Left lung (tissue), 10 donors: ENCODE data around the gene SKAP2. TPM values are rescaled to one million over a fixed set of nuclear protein-coding genes. Genes with fewer than 3 reads are reported as not detected.

Experiments
- ATAC-seq: fragments of 200-7000 bp; cut with Tn5 transposase; one replicate; pipeline ENCODE4 v1.9.1; 2020; ENCODE audit warnings: moderate library complexity
- DNase-seq, 4 donors: peaks; one replicate each; pipeline ENCODE4 v3.0.0-alpha.2; 2013 to 2020
- H3K27ac ChIP-seq, 2 donors: fragments of 200-600 bp; sonication (generic) in 1 of 2; one replicate each; pipeline versions ENCODE4 v1.5.0 to v1.8.0; 2020 to 2021
- H3K27me3 ChIP-seq, 2 donors: fragments of 200-600 bp; sonication (generic) in 1 of 2; one replicate each; pipeline versions ENCODE4 v1.5.0 to v1.8.0; 2020 to 2021
- H3K36me3 ChIP-seq, 2 donors: fragments of 200-600 bp; sonication (generic) in 1 of 2; one replicate each; pipeline versions ENCODE4 v1.5.0 to v1.8.0; 2020 to 2021
- H3K4me1 ChIP-seq, 2 donors: fragments of 200-600 bp; one replicate each; pipeline ENCODE4 v1.8.0; 2021
- H3K4me3 ChIP-seq, 2 donors: fragments of 200-600 bp; sonication (generic) in 1 of 2; one replicate each; pipeline versions ENCODE4 v1.5.0 to v1.8.0; 2020 to 2021; ENCODE audit warnings: mild to moderate bottlenecking in 1 of 2
- H3K9me3 ChIP-seq, 2 donors: fragments of 200-600 bp; sonication (generic) in 1 of 2; one replicate each; pipeline versions ENCODE4 v1.5.0 to v1.8.0; 2020 to 2021
- intact Hi-C, 2 donors: fragments of 100-400 bp; cut with DNase I; formaldehyde crosslinking; loops; one replicate each; pipeline versions ENCODE4 v1.11.2 to v1.14.2; 2022
- polyA plus RNA-seq, 6 donors: library from polyadenylated mRNA; unstranded; fragments of 120-200 nt; gene quantifications; one replicate each; pipeline ENCODE4 v1.2.1, GENCODE V29; 2013; ENCODE audit not compliant: insufficient read length in 6 of 6
- total RNA-seq, 2 donors: library from RNA; stranded (reverse); fragmentation: NEBNext Ultra II Directional; extraction: Animal tissue kit (Norgen Biotek cat#: 25700); gene quantifications; one replicate each; pipeline ENCODE4 v1.2.1, GENCODE V29; 2021
- TF ChIP-seq, protein P1 (sequence below), 2 donors: fragments of 200-600 bp; sonication (generic) in 1 of 2; IDR thresholded peaks; one replicate each; pipeline versions ENCODE4 v1.5.0 to v1.8.0; 2021; ENCODE audit warnings: antibody characterized with exemption in 2 of 2
- donor health status: DM: no; HTN: yes; CAD: no.
- donor health status: DM: no; HTN: no; CAD: no.

SKAP2 gene
- total and polyA plus RNA-seq, 8 donors, result 43.5 to 61.0 (median 47.2) TPM

DNA sequence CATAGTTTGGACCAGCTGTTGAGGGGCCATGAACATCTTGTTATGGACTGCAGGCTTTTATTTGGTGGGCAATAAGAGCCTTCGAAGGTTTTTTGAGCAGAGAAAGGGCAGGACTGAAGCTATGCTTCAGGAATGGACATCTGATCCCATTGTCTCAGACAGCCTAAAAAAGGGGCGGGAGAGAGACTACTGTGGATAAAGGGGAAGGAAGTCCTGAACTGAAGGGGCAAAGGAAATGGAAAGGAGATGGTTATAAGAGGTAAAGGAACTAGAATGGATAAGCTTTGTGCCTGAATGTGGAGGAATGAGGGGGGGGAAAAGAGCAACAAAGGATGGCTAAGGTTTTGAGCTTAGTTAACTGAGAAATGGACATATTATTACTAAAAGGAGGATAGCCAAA lies 172.5 kb downstream of the SKAP2 start:
- ATAC-seq, result no peak
- Histone ChIP-seq H3K36me3 (no peaks in the 10 kb centered on the region), H3K27me3 (no peaks in the 10 kb centered on the region), H3K4me1 (peaks cover 0 to 20% of the 10 kb centered on the region in 2 donors), H3K27ac (no peak overlapping the region), H3K4me3 (no peak overlapping the region), H3K9me3 (no peaks in the 10 kb centered on the region)
- intact Hi-C loops, result no loop called here
- DNase-seq, result no peak
- TF ChIP-seq, protein P1, sequence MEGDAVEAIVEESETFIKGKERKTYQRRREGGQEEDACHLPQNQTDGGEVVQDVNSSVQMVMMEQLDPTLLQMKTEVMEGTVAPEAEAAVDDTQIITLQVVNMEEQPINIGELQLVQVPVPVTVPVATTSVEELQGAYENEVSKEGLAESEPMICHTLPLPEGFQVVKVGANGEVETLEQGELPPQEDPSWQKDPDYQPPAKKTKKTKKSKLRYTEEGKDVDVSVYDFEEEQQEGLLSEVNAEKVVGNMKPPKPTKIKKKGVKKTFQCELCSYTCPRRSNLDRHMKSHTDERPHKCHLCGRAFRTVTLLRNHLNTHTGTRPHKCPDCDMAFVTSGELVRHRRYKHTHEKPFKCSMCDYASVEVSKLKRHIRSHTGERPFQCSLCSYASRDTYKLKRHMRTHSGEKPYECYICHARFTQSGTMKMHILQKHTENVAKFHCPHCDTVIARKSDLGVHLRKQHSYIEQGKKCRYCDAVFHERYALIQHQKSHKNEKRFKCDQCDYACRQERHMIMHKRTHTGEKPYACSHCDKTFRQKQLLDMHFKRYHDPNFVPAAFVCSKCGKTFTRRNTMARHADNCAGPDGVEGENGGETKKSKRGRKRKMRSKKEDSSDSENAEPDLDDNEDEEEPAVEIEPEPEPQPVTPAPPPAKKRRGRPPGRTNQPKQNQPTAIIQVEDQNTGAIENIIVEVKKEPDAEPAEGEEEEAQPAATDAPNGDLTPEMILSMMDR (IDR thresholded peaks at IDR 0.05), result no peak

- ATAC-seq (no peak), DNase-seq (no peak)
- Histone ChIP-seq H3K4me1 (peaks cover 0 to 20% of the 10 kb centered on the region in 2 donors), H3K4me3 (no peak overlapping the region), H3K36me3 (no peaks in the 10 kb centered on the region), H3K9me3 (no peaks in the 10 kb centered on the region), H3K27ac (no peak overlapping the region), H3K27me3 (no peaks in the 10 kb centered on the region)
- intact Hi-C loops, result no loop called here
- TF ChIP-seq, protein P1 (IDR thresholded peaks at IDR 0.05), result no peak
Observed at GRCh38 chr7:26691406-26691805, 173.0 kb downstream of the SKAP2 start.

GRCh38 chr7:26690135-26690805 lies 174.1 kb downstream of the SKAP2 start:
- no peaks in the 10 kb centered on the region for H3K9me3 ChIP-seq
- DNase-seq, result no peak
- no peak overlapping the region for H3K27ac ChIP-seq

GRCh38 chr7:26688936-26689506 lies 175.4 kb downstream of the SKAP2 start:
- H3K27ac ChIP-seq, result peak overlapping the region in 1 of 2 donors; percentile 30
- no peak overlapping the region for H3K4me3 ChIP-seq
- peaks cover 5 to 37% of the 10 kb centered on the region in 2 donors for H3K4me1 ChIP-seq
- intact Hi-C loops, result no loop called here
- no peaks in the 10 kb centered on the region for H3K9me3 ChIP-seq
- peaks cover 0 to 4% of the 10 kb centered on the region in 2 donors for H3K36me3 ChIP-seq
- TF ChIP-seq, protein P1 (IDR thresholded peaks at IDR 0.05), result no peak
- DNase-seq (no peak), ATAC-seq (peak; percentile 22)
- H3K27me3 ChIP-seq, result no peaks in the 10 kb centered on the region

More at GRCh38 chr7:26690135-26690805, 174.1 kb downstream of the SKAP2 start:
- no peak for ATAC-seq
- intact Hi-C loops, result no loop called here
- no peaks in the 10 kb centered on the region for H3K27me3 ChIP-seq
- TF ChIP-seq, protein P1 (IDR thresholded peaks at IDR 0.05), result no peak
- no peak overlapping the region for H3K4me3 ChIP-seq
- no peaks in the 10 kb centered on the region for H3K36me3 ChIP-seq
- peaks cover 0 to 30% of the 10 kb centered on the region in 2 donors for H3K4me1 ChIP-seq

GRCh38 chr7:26688388-26688787 lies 176.0 kb downstream of the SKAP2 start:
- TF ChIP-seq, protein P1 (IDR thresholded peaks at IDR 0.05), result no peak
- Histone ChIP-seq H3K27me3 (no peaks in the 10 kb centered on the region), H3K4me3 (no peak overlapping the region), H3K36me3 (peaks cover 0 to 5% of the 10 kb centered on the region in 2 donors), H3K4me1 (peaks cover 6 to 37% of the 10 kb centered on the region in 2 donors), H3K9me3 (no peaks in the 10 kb centered on the region), H3K27ac (peak overlapping the region in 1 of 2 donors; percentile 30)
- ATAC-seq, result no peak
- intact Hi-C loops, result no loop called here
- DNase-seq, result no peak
